ENCODE measurements around the gene GUCD1. TPM values are rescaled to one million over a fixed set of nuclear protein-coding genes. Genes with fewer than 3 reads are reported as not detected.
A peak's percentile ranks its signal among the peaks of the same experiment; 100 is the strongest.

GUCD1 gene
- total RNA-seq, 1 donor from 2014 or later: 84.7 TPM

GRCh38 chr22:24525416-24526037 lies 29.4 kb downstream of the GUCD1 start:
- no peak for DNase-seq (ENCODE audit: low spot score)

GRCh38 chr22:24523873-24524272 lies 31.1 kb downstream of the GUCD1 start:
- no peaks in the 10 kb centered on the region for H3K36me3 Mint-ChIP-seq (ENCODE audit: low read depth)
- H3K4me1 Mint-ChIP-seq (ENCODE audit: low read depth): peaks cover 10% of the 10 kb centered on the region
- no peaks in the 10 kb centered on the region for H3K9me3 Mint-ChIP-seq (ENCODE audit: low read depth)
- DNase-seq (ENCODE audit: low spot score): no peak
- H3K4me3 Mint-ChIP-seq (ENCODE audit: unreplicated experiment): no peak overlapping the region
- TF ChIP-seq CTCF (IDR thresholded peaks at IDR 0.05): no peak
- H3K27ac Mint-ChIP-seq (ENCODE audit: unreplicated experiment): peak overlapping the region; percentile 29
- H3K27me3 Mint-ChIP-seq (ENCODE audit: low read depth): no peaks in the 10 kb centered on the region

More at GRCh38 chr22:24525416-24526037, 29.4 kb downstream of the GUCD1 start:
- Mint-ChIP-seq H3K27me3 (ENCODE audit: low read depth) (no peaks in the 10 kb centered on the region), H3K4me3 (ENCODE audit: unreplicated experiment) (no peak overlapping the region), H3K9me3 (ENCODE audit: low read depth) (no peaks in the 10 kb centered on the region), H3K4me1 (ENCODE audit: low read depth) (peaks cover 10% of the 10 kb centered on the region), H3K27ac (ENCODE audit: unreplicated experiment) (no peak overlapping the region), H3K36me3 (ENCODE audit: low read depth) (no peaks in the 10 kb centered on the region)
- peak; percentile 92 for TF ChIP-seq CTCF (IDR thresholded peaks at IDR 0.05)

GRCh38 chr22:24521791-24522245 lies 33.1 kb downstream of the GUCD1 start:
- Mint-ChIP-seq H3K27me3 (ENCODE audit: low read depth) (no peaks in the 10 kb centered on the region), H3K9me3 (ENCODE audit: low read depth) (no peaks in the 10 kb centered on the region), H3K4me1 (ENCODE audit: low read depth) (peaks cover 14% of the 10 kb centered on the region), H3K36me3 (ENCODE audit: low read depth) (no peaks in the 10 kb centered on the region), H3K27ac (ENCODE audit: unreplicated experiment) (no peak overlapping the region), H3K4me3 (ENCODE audit: unreplicated experiment) (no peak overlapping the region)
- TF ChIP-seq CTCF (IDR thresholded peaks at IDR 0.05): peak; percentile 84
- DNase-seq (ENCODE audit: low spot score): no peak

- H3K27ac Mint-ChIP-seq (ENCODE audit: unreplicated experiment): no peak overlapping the region
- H3K36me3 Mint-ChIP-seq (ENCODE audit: low read depth): no peaks in the 10 kb centered on the region
- no peak overlapping the region for H3K4me3 Mint-ChIP-seq (ENCODE audit: unreplicated experiment)
- peaks cover 25% of the 10 kb centered on the region for H3K4me1 Mint-ChIP-seq (ENCODE audit: low read depth)
- H3K9me3 Mint-ChIP-seq (ENCODE audit: low read depth): no peaks in the 10 kb centered on the region
- DNase-seq (ENCODE audit: low spot score): no peak
- H3K27me3 Mint-ChIP-seq (ENCODE audit: low read depth): no peaks in the 10 kb centered on the region
- no peak for TF ChIP-seq CTCF (IDR thresholded peaks at IDR 0.05)
Measured at GRCh38 chr22:24519496-24519895, 35.4 kb downstream of the GUCD1 start.

GRCh38 chr22:24518771-24519485 lies 36.0 kb downstream of the GUCD1 start:
- Mint-ChIP-seq H3K4me3 (ENCODE audit: unreplicated experiment) (no peak overlapping the region), H3K4me1 (ENCODE audit: low read depth) (peaks cover 22% of the 10 kb centered on the region), H3K27me3 (ENCODE audit: low read depth) (no peaks in the 10 kb centered on the region), H3K27ac (ENCODE audit: unreplicated experiment) (no peak overlapping the region), H3K36me3 (ENCODE audit: low read depth) (no peaks in the 10 kb centered on the region), H3K9me3 (ENCODE audit: low read depth) (no peaks in the 10 kb centered on the region)
- DNase-seq (ENCODE audit: low spot score): no peak
- no peak for TF ChIP-seq CTCF (IDR thresholded peaks at IDR 0.05)
